Measurements from ENCODE around the gene KCND2.
"Not testable (repeated sequence)": the region's sequence is repeated elsewhere in the genome, so short reads cannot be mapped to it uniquely, and the experiment has no call there.

KCND2 gene

GRCh38 chr7:120775755-120776154 is 502.8 kb downstream of the KCND2 start:
- no peaks in the 10 kb centered on the region for H3K4me1 ChIP-seq (ENCODE audit: control extremely low read depth in 1 of 4, control insufficient read depth in 4 of 4, insufficient read depth in 4 of 4, low read length in 3 of 4)
- no peak overlapping the region for H3K27ac ChIP-seq (ENCODE audit: insufficient read depth in 1 of 2, low read depth in 1 of 2, low read length in 2 of 2, poor library complexity in 1 of 2, severe bottlenecking in 2 of 2)
- no peaks in the 10 kb centered on the region for H3K36me3 ChIP-seq (ENCODE audit: control insufficient read depth in 4 of 4, insufficient read depth in 4 of 4, low read length in 3 of 4)
- no peaks in the 10 kb centered on the region for H3K9me3 ChIP-seq (ENCODE audit: control extremely low read depth in 1 of 5, control insufficient read depth in 4 of 5, insufficient read depth in 2 of 5, low read depth in 1 of 5, low read length in 4 of 5)
- no peak for DNase-seq
- no peaks in the 10 kb centered on the region for H3K27me3 ChIP-seq (replicated peaks in 2 of 5; ENCODE audit: control insufficient read depth in 4 of 5, insufficient read depth in 5 of 5, low read length in 4 of 5)
- no peak overlapping the region for H3K4me3 ChIP-seq (ENCODE audit: control insufficient read depth in 1 of 7, extremely low read depth in 1 of 7, insufficient read depth in 4 of 7, low read depth in 2 of 7, low read length in 6 of 7)
- POLR2A ChIA-PET: no interaction called here
- CTCF ChIA-PET: interaction anchor here (0.6 to 0.8 kb wide), 4 partner anchors 17 to 439 kb away, joined by 3 to 4 read pairs (median 3); no protein-coding TSS in a partner anchor

DNA sequence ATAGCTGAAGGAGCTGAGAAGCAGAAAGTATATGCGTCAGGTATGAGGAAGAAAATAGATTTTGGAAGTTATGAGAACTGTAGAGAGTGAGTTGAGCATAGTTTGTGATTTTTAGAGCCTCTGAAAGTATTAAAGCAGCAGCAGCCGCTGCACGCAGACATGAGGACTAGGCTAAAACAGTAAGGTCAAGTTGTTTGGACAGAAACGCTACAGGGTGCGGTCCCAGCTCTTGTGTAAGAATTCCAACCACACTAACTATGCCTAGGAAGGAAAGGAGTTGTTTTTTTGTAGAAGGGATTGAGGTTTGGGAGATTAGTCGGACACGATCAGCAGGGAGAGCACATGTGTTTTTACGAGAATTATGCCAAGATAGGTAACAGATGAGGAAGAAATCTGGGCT is 506.1 kb downstream of the KCND2 start:
- CTCF ChIA-PET; H3K27ac ChIP-seq (ENCODE audit: insufficient read depth in 1 of 2, low read depth in 1 of 2, low read length in 2 of 2, poor library complexity in 1 of 2, severe bottlenecking in 2 of 2); H3K36me3 ChIP-seq (ENCODE audit: control insufficient read depth in 4 of 4, insufficient read depth in 4 of 4, low read length in 3 of 4); H3K9me3 ChIP-seq (ENCODE audit: control extremely low read depth in 1 of 5, control insufficient read depth in 4 of 5, insufficient read depth in 2 of 5, low read depth in 1 of 5, low read length in 4 of 5); H3K4me1 ChIP-seq (ENCODE audit: control extremely low read depth in 1 of 4, control insufficient read depth in 4 of 4, insufficient read depth in 4 of 4, low read length in 3 of 4); H3K4me3 ChIP-seq (ENCODE audit: control insufficient read depth in 1 of 7, extremely low read depth in 1 of 7, insufficient read depth in 4 of 7, low read depth in 2 of 7, low read length in 6 of 7); POLR2A ChIA-PET; DNase-seq; H3K27me3 ChIP-seq (replicated peaks in 2 of 5; ENCODE audit: control insufficient read depth in 4 of 5, insufficient read depth in 5 of 5, low read length in 4 of 5): not testable (repeated sequence)
- 97% methylated on average over 5 of the region's 8 CpGs for WGBS (ENCODE audit: insufficient coverage)

DNA sequence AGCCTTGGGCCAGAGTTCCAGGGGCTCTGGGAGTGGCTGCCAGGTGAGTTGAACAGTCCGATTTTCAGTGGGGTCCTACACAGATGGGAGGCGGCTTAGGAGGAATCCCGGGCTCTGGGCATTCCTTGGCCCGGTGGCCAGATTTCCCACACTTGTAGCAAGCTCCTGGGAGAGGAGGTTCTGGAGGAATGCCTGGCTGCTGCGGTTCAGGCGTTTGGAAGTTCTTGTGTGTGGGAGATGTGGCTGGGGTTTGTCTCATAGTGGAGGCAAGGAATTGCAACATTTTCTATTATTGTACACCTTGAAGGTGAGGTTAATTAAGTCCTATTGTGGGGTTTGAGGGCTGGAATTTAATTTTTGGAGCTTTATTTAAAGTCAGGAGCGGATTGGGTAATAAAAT is 507.5 kb downstream of the KCND2 start:
- H3K36me3 ChIP-seq (ENCODE audit: control insufficient read depth in 4 of 4, insufficient read depth in 4 of 4, low read length in 3 of 4); H3K27ac ChIP-seq (ENCODE audit: insufficient read depth in 1 of 2, low read depth in 1 of 2, low read length in 2 of 2, poor library complexity in 1 of 2, severe bottlenecking in 2 of 2); H3K9me3 ChIP-seq (ENCODE audit: control extremely low read depth in 1 of 5, control insufficient read depth in 4 of 5, insufficient read depth in 2 of 5, low read depth in 1 of 5, low read length in 4 of 5); CTCF ChIA-PET; DNase-seq; H3K4me3 ChIP-seq (ENCODE audit: control insufficient read depth in 1 of 7, extremely low read depth in 1 of 7, insufficient read depth in 4 of 7, low read depth in 2 of 7, low read length in 6 of 7); POLR2A ChIA-PET; H3K27me3 ChIP-seq (replicated peaks in 2 of 5; ENCODE audit: control insufficient read depth in 4 of 5, insufficient read depth in 5 of 5, low read length in 4 of 5); H3K4me1 ChIP-seq (ENCODE audit: control extremely low read depth in 1 of 4, control insufficient read depth in 4 of 4, insufficient read depth in 4 of 4, low read length in 3 of 4): not testable (repeated sequence)
- 100% methylated on average over 5 of the region's 7 CpGs for WGBS (ENCODE audit: insufficient coverage)

DNA sequence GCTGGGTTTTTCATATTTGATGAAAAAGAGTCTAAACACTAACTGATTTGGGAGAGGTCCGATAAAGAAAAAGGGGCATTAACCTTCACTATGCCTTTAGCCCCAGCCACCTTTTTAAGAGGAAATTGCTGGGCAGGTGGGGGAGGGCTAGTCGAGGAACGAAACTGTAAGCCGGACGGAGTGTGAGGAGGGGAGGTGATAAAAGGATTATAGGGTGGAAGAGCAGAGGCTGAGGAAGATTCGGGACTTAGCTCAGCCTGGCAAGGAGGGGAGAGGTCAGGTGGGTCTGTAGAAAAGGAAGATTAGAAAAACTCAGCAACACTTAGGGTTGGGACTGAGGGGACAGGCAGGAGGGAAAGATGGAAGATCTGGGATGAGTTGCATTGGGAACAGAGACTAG is 508.0 kb downstream of the KCND2 start:
- CTCF ChIA-PET: no interaction called here
- no peaks in the 10 kb centered on the region for H3K36me3 ChIP-seq (ENCODE audit: control insufficient read depth in 4 of 4, insufficient read depth in 4 of 4, low read length in 3 of 4)
- no peaks in the 10 kb centered on the region for H3K4me1 ChIP-seq (ENCODE audit: control extremely low read depth in 1 of 4, control insufficient read depth in 4 of 4, insufficient read depth in 4 of 4, low read length in 3 of 4)
- no peak overlapping the region for H3K27ac ChIP-seq (ENCODE audit: insufficient read depth in 1 of 2, low read depth in 1 of 2, low read length in 2 of 2, poor library complexity in 1 of 2, severe bottlenecking in 2 of 2)
- H3K4me3 ChIP-seq (ENCODE audit: control insufficient read depth in 1 of 7, extremely low read depth in 1 of 7, insufficient read depth in 4 of 7, low read depth in 2 of 7, low read length in 6 of 7): no peak overlapping the region
- H3K9me3 ChIP-seq (ENCODE audit: control extremely low read depth in 1 of 5, control insufficient read depth in 4 of 5, insufficient read depth in 2 of 5, low read depth in 1 of 5, low read length in 4 of 5): no peaks in the 10 kb centered on the region
- POLR2A ChIA-PET: no interaction called here
- no peaks in the 10 kb centered on the region for H3K27me3 ChIP-seq (replicated peaks in 2 of 5; ENCODE audit: control insufficient read depth in 4 of 5, insufficient read depth in 5 of 5, low read length in 4 of 5)
- 95% methylated on average over 6 of the region's 6 CpGs for WGBS (ENCODE audit: insufficient coverage)
- no peak for DNase-seq

DNA sequence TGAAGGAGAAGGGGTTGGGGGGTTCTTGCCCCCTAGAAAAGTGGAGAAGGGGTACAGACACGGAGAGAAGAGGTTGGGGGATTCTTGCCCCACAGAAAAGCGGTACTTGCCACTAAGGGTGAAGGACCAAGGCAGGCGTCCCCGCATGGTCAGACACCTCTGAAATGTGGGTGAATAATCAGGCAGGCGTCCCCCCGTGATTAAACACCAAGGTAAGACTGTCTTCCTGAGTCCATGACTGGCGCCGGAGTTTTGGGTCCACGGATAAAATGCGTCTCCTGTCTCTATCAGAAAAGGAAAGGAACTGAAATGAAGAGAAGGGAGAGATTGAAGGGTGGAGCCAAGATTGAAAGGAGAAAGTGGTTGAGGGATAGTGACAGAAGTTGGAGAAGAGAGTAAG is 508.9 kb downstream of the KCND2 start:
- H3K36me3 ChIP-seq (ENCODE audit: control insufficient read depth in 4 of 4, insufficient read depth in 4 of 4, low read length in 3 of 4); H3K4me3 ChIP-seq (ENCODE audit: control insufficient read depth in 1 of 7, extremely low read depth in 1 of 7, insufficient read depth in 4 of 7, low read depth in 2 of 7, low read length in 6 of 7); H3K27me3 ChIP-seq (replicated peaks in 2 of 5; ENCODE audit: control insufficient read depth in 4 of 5, insufficient read depth in 5 of 5, low read length in 4 of 5); H3K27ac ChIP-seq (ENCODE audit: insufficient read depth in 1 of 2, low read depth in 1 of 2, low read length in 2 of 2, poor library complexity in 1 of 2, severe bottlenecking in 2 of 2); DNase-seq; H3K9me3 ChIP-seq (ENCODE audit: control extremely low read depth in 1 of 5, control insufficient read depth in 4 of 5, insufficient read depth in 2 of 5, low read depth in 1 of 5, low read length in 4 of 5); POLR2A ChIA-PET; H3K4me1 ChIP-seq (ENCODE audit: control extremely low read depth in 1 of 4, control insufficient read depth in 4 of 4, insufficient read depth in 4 of 4, low read length in 3 of 4): not testable (repeated sequence)
- 100% methylated on average over 7 of the region's 10 CpGs for WGBS (ENCODE audit: insufficient coverage)
- CTCF ChIA-PET: interaction anchor here (2.2 kb wide), 1 partner anchor 10 kb away, joined by 7 read pairs; no protein-coding TSS in a partner anchor

DNA sequence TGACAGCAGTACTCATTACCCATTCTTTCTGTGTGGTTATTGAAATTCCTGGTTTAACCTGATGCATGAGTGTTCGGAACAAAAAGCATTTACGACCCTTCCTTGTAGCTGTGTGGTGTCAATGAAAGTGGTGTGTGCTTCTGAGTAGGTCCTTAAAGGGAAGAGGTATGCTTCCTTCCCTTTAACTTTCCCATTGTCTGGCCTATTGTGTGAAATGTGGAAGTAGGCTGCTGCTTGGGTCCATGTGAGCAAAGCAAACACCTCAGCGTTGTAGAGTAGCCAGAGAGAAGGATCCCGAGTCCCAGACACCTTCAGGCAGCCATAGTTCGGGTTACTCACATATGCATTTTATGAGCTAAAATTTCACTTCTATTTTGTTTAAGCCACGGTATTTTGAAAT is 510.3 kb downstream of the KCND2 start:
- no peak for DNase-seq
- ChIA-PET CTCF (interaction anchor here (0.5 to 2.2 kb wide), 4 partner anchors 9 to 793 kb away, joined by 3 to 7 read pairs (median 5); no protein-coding TSS in a partner anchor), POLR2A (no interaction called here)
- Histone ChIP-seq H3K27me3 (replicated peaks in 2 of 5; ENCODE audit: control insufficient read depth in 4 of 5, insufficient read depth in 5 of 5, low read length in 4 of 5) (no peaks in the 10 kb centered on the region), H3K36me3 (ENCODE audit: control insufficient read depth in 4 of 4, insufficient read depth in 4 of 4, low read length in 3 of 4) (no peaks in the 10 kb centered on the region), H3K27ac (ENCODE audit: insufficient read depth in 1 of 2, low read depth in 1 of 2, low read length in 2 of 2, poor library complexity in 1 of 2, severe bottlenecking in 2 of 2) (no peak overlapping the region), H3K4me1 (ENCODE audit: control extremely low read depth in 1 of 4, control insufficient read depth in 4 of 4, insufficient read depth in 4 of 4, low read length in 3 of 4) (no peaks in the 10 kb centered on the region), H3K9me3 (ENCODE audit: control extremely low read depth in 1 of 5, control insufficient read depth in 4 of 5, insufficient read depth in 2 of 5, low read depth in 1 of 5, low read length in 4 of 5) (no peaks in the 10 kb centered on the region), H3K4me3 (ENCODE audit: control insufficient read depth in 1 of 7, extremely low read depth in 1 of 7, insufficient read depth in 4 of 7, low read depth in 2 of 7, low read length in 6 of 7) (no peak overlapping the region)
- WGBS (ENCODE audit: insufficient coverage): 81% methylated on average over 4 of the region's 6 CpGs

DNA sequence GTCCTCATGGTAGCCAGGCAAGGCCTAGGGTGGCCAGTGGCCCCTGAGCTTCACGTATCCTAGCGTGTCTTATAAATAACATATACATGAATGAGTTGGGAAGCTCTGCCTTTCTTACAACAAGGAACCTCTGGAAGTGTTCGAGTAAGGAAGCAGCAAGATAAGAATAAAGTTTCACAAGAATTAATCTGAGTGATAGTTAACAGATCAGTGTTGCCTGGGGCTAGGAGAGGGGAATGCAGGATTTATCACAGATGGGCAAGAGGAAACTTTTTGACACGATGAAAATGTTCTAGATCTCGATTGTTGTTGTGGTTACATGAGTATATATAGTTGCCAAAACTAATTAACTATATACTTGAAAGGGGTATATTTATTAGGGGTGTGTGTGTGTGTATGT is 510.7 kb downstream of the KCND2 start:
- Histone ChIP-seq H3K27ac (ENCODE audit: insufficient read depth in 1 of 2, low read depth in 1 of 2, low read length in 2 of 2, poor library complexity in 1 of 2, severe bottlenecking in 2 of 2) (no peak overlapping the region), H3K4me1 (ENCODE audit: control extremely low read depth in 1 of 4, control insufficient read depth in 4 of 4, insufficient read depth in 4 of 4, low read length in 3 of 4) (no peaks in the 10 kb centered on the region), H3K36me3 (ENCODE audit: control insufficient read depth in 4 of 4, insufficient read depth in 4 of 4, low read length in 3 of 4) (no peaks in the 10 kb centered on the region), H3K9me3 (ENCODE audit: control extremely low read depth in 1 of 5, control insufficient read depth in 4 of 5, insufficient read depth in 2 of 5, low read depth in 1 of 5, low read length in 4 of 5) (no peaks in the 10 kb centered on the region), H3K4me3 (ENCODE audit: control insufficient read depth in 1 of 7, extremely low read depth in 1 of 7, insufficient read depth in 4 of 7, low read depth in 2 of 7, low read length in 6 of 7) (no peak overlapping the region), H3K27me3 (replicated peaks in 2 of 5; ENCODE audit: control insufficient read depth in 4 of 5, insufficient read depth in 5 of 5, low read length in 4 of 5) (no peaks in the 10 kb centered on the region)
- WGBS (ENCODE audit: insufficient coverage): no CpG with 5 or more reads among the region's 5 CpGs
- CTCF ChIA-PET: interaction anchor here (0.5 to 2.2 kb wide), 4 partner anchors 9 to 793 kb away, joined by 3 to 7 read pairs (median 5); no protein-coding TSS in a partner anchor
- DNase-seq: no peak
- POLR2A ChIA-PET: no interaction called here
